ENCODE data around the gene MBP. TPM values are rescaled to one million over a fixed set of nuclear protein-coding genes. Genes with fewer than 3 reads are reported as not detected.

MBP gene
- total RNA-seq, 1 donor from 2014 or later = 14.5 TPM

DNA sequence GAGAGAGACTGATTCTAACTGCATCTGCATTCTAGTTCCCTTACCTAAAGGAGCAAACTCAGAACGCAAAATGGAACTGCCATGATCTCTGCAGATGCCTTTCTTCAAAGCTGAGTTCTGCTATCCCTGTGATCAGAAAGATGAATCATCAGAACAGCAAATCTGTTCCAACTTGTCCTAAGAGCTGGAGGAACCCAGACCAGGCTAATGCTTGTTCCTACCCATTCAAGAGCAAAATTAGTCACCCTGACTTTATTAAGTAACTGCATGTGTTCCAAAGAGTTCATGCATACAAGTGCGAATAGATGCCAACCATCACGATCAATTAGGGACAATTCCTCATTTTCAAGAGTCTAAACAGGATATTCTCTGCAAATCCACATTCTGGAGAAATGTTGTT, 46.5 kb downstream of the MBP start:
- no peak for DNase-seq (ENCODE audit: extremely low spot score, unreplicated experiment)
- Mint-ChIP-seq H3K36me3 (no peaks in the 10 kb centered on the region), H3K27ac (peak overlapping the region; percentile 37), H3K27me3 (no peaks in the 10 kb centered on the region), H3K4me1 (ENCODE audit: unreplicated experiment) (peaks cover 48% of the 10 kb centered on the region), H3K4me3 (peak overlapping the region; percentile 85), H3K9me3 (no peaks in the 10 kb centered on the region)
- TF ChIP-seq, protein P1, sequence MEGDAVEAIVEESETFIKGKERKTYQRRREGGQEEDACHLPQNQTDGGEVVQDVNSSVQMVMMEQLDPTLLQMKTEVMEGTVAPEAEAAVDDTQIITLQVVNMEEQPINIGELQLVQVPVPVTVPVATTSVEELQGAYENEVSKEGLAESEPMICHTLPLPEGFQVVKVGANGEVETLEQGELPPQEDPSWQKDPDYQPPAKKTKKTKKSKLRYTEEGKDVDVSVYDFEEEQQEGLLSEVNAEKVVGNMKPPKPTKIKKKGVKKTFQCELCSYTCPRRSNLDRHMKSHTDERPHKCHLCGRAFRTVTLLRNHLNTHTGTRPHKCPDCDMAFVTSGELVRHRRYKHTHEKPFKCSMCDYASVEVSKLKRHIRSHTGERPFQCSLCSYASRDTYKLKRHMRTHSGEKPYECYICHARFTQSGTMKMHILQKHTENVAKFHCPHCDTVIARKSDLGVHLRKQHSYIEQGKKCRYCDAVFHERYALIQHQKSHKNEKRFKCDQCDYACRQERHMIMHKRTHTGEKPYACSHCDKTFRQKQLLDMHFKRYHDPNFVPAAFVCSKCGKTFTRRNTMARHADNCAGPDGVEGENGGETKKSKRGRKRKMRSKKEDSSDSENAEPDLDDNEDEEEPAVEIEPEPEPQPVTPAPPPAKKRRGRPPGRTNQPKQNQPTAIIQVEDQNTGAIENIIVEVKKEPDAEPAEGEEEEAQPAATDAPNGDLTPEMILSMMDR (conservative IDR thresholded peaks at IDR 0.05) = no peak

DNA sequence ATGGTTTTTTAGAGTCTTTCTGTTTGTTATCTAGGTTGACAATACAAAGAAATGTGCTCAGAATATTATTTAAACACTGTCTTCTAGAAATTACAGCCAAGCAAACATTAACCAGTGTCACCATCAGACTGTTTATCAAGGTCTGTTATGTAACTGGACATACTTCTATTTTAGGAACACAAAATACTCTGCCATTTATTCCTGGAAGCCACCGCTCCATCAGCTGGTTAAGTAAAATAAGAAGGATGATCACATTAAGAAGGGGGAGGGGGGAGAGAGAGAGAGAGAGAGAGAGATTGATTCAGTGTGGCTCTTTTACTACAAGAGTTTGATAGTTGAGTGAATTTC, 47.9 kb downstream of the MBP start:
- TF ChIP-seq, protein P1 (conservative IDR thresholded peaks at IDR 0.05) = no peak
- H3K27me3 Mint-ChIP-seq = no peaks in the 10 kb centered on the region

DNA sequence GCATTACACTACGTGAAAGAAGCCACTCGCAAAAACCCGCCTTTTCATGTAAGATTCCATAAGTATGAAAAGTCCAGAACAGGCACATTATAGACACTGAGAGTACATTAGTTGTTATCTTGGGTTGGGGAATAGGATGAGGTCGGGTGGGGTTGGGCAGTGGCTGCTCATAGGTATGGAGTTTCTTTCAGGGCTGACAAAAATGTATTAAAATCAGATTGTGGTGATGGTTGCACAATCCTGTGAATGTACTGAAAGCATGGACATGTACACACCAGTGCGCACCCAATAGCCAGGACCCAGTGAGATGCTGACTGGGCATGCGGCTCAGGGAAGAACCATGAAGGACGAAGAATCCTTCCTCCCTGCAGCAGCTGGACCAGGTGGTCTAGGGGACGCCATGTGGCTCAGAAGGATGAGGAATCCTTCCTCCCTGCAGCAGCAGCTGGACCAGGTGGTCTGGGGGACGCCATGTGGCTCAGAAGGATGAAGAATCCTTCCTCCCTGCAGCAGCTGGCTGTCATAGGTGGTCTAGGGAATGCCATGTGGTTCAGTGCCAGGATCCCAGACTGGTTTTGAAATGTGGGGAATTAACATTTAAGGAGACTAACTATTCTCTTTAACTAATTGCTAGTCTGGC, 50.1 kb downstream of the MBP start:
- Mint-ChIP-seq H3K4me1 (ENCODE audit: unreplicated experiment) (peaks cover 33% of the 10 kb centered on the region), H3K9me3 (peaks cover 3% of the 10 kb centered on the region), H3K27me3 (no peaks in the 10 kb centered on the region), H3K4me3 (no peak overlapping the region), H3K36me3 (no peaks in the 10 kb centered on the region), H3K27ac (no peak overlapping the region)
- TF ChIP-seq, protein P1 (conservative IDR thresholded peaks at IDR 0.05) = no peak
- DNase-seq (ENCODE audit: extremely low spot score, unreplicated experiment) = no peak

More for the DNA sequence above, 47.9 kb downstream of the MBP start:
- no peaks in the 10 kb centered on the region for H3K36me3 Mint-ChIP-seq
- peaks cover 40% of the 10 kb centered on the region for H3K4me1 Mint-ChIP-seq (ENCODE audit: unreplicated experiment)
- H3K4me3 Mint-ChIP-seq = peak overlapping the region; percentile 2
- H3K27ac Mint-ChIP-seq = peak overlapping the region; percentile 4
- H3K9me3 Mint-ChIP-seq = no peaks in the 10 kb centered on the region
- no peak for DNase-seq (ENCODE audit: extremely low spot score, unreplicated experiment)

DNA sequence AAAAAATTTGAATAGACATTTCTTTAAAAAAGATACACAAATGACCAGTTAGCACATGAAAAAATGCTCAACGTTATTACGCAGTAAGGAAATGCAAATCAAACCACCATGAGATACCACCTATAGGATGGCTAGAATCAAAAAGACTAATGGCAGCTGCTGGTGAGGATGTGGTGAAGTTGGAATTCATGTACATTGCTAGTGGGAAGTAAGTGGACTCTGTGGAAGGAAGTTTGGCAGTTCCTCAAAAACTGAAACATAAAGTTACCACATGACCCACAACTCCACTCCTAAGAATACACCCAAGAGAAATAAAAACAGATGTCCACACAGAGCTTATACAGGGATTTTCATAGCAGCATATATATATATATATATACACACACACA, 51.2 kb downstream of the MBP start:
- Mint-ChIP-seq H3K27me3 (no peaks in the 10 kb centered on the region), H3K4me1 (ENCODE audit: unreplicated experiment) (peaks cover 23% of the 10 kb centered on the region), H3K9me3 (peaks cover 3% of the 10 kb centered on the region), H3K4me3 (no peak overlapping the region), H3K27ac (no peak overlapping the region), H3K36me3 (no peaks in the 10 kb centered on the region)
- TF ChIP-seq, protein P1 (conservative IDR thresholded peaks at IDR 0.05) = no peak
- no peak for DNase-seq (ENCODE audit: extremely low spot score, unreplicated experiment)

DNA sequence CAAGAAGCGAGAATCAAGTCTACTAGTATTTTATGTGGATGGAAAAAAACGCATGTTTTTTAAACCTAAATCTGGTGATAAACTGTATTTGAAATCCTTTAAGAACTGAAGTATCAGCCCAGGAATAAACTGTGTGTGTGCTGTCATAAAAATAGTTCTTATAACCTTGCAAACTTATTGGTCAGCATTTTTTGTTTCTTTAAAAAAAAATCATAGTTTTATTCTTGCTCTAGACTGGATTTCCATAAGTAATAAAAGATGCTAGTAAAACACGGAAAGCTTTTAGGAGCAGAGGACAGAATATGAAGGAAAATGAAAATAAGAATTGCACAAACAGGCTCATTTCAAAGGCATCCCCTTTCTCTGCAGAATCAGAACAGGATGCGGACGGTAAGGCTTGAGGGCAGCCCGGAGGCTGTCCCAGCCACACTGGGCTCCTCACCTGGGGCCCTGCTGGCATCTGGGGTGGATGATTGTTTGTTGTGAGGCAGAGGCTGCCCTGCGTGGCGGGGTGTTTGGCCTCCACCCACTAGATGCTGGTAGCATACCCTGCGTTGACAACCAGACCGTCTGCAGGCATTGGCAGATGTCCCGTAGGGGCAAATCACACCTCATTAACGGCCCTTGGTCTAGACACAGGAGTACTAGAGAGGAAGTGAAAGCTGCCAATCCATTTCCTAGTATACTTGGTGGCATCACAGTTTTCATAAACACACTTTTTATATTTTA, 52.5 kb downstream of the MBP start:
- no peak overlapping the region for H3K4me3 Mint-ChIP-seq
- peaks cover 16% of the 10 kb centered on the region for H3K4me1 Mint-ChIP-seq (ENCODE audit: unreplicated experiment)
- no peaks in the 10 kb centered on the region for H3K27me3 Mint-ChIP-seq
- peaks cover 3% of the 10 kb centered on the region for H3K9me3 Mint-ChIP-seq
- no peak overlapping the region for H3K27ac Mint-ChIP-seq
- DNase-seq (ENCODE audit: extremely low spot score, unreplicated experiment) = no peak
- no peaks in the 10 kb centered on the region for H3K36me3 Mint-ChIP-seq
- TF ChIP-seq, protein P1 (conservative IDR thresholded peaks at IDR 0.05) = no peak
